Measurements from ENCODE around the gene BCOR. TPM values are rescaled to one million over a fixed set of nuclear protein-coding genes. Genes with fewer than 3 reads are reported as not detected.

BCOR gene
- total and polyA plus RNA-seq, 2 of the 4 experiments (the other 2 are of a cell fraction): 7.5 to 9.0 TPM

DNA sequence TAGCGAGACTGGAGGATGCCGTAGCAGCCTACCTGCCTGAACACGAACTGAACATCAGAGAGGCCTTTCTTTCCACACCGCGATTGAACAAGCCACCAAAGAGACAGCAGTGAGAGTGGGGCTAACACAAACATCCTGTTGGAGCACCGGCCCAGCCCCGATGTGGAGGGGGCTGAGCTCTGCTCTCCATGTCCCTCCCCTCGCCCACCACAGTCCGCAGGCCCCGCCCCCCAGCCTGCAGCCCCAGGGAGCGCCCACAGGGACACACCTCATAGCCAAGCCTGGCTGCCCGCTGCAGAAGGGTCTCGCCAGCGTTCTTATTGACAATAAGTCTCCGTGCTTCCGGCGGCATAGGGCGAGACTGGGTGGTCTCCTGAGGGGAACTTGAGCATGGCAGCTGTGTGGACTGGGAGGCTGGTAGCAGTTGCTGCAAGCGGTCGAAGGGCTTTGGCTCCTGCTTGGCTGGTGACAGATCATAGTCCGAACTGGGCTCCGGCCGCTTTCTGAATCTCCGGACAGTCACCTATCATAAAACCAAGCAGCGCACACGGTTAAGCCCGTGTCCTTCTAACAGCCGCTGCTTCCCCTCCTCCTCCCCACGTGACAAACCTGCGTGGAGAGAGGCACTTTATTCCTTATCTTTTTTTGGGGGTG lies 35.8 kb downstream of the BCOR start:
- ATAC-seq (ENCODE audit: low read depth): no peak
- Histone ChIP-seq H3K36me3 (ENCODE audit: control insufficient read depth, insufficient read depth, low read length) (peaks cover 29% of the 10 kb centered on the region), H2BK5ac (ENCODE audit: low read depth, low read length, poor library complexity, severe bottlenecking) (no peak overlapping the region), H3K79me1 (ENCODE audit: low read depth in 1 of 2, low read length in 2 of 2) (peaks cover 0 to 2% of the 10 kb centered on the region in 2 experiments; a peak in 1 of 4 replicates), H2AK5ac (ENCODE audit: low read depth, low read length) (no peak overlapping the region), H2AFZ (replicated peaks; ENCODE audit: low read length, poor library complexity) (no peak overlapping the region), H3K27ac (ENCODE audit: insufficient read depth, low read length) (no peak overlapping the region), H4K5ac (ENCODE audit: low read depth, low read length) (no peak overlapping the region), H3K9ac (ENCODE audit: low read depth, low read length) (no peak overlapping the region), H3K9me3 (ENCODE audit: control insufficient read depth, insufficient read depth, low read length) (no peaks in the 10 kb centered on the region), H3K14ac (replicated peaks; ENCODE audit: low read depth, low read length) (no peak overlapping the region), H2BK20ac (ENCODE audit: low read depth, low read length) (no peak overlapping the region), H4K20me1 (ENCODE audit: insufficient read depth, low read length) (peaks cover 4% of the 10 kb centered on the region; the same call in 1 of the 2 replicates), H4K8ac (ENCODE audit: low read depth in 2 of 2, low read length in 2 of 2) (no peak overlapping the region), H3K18ac (ENCODE audit: low read depth, low read length) (no peak overlapping the region), H3K23ac (ENCODE audit: low read depth, low read length) (no peak overlapping the region), H3K4me1 (ENCODE audit: control insufficient read depth, insufficient read depth, low read length) (no peaks in the 10 kb centered on the region), H2BK15ac (ENCODE audit: low read depth, low read length) (no peak overlapping the region), H4K91ac (ENCODE audit: insufficient read depth, low read depth, low read length) (no peak overlapping the region), H3K4me2 (ENCODE audit: low read depth, low read length) (no peak overlapping the region), H2AK9ac (replicated peaks; ENCODE audit: low read depth, low read length, poor library complexity) (no peak overlapping the region), H3K56ac (ENCODE audit: extremely low read depth, insufficient read depth, low read length) (no peak overlapping the region), H2BK120ac (ENCODE audit: low read depth, low read length) (no peak overlapping the region), H3K27me3 (ENCODE audit: control insufficient read depth, insufficient read depth, low read length) (no peaks in the 10 kb centered on the region; the same call in 1 of the 2 replicates), H3K9me1 (ENCODE audit: insufficient read depth, low read length) (0 out of 2 replicates have a peak, but pooled peaks cover 2% of the 10 kb centered on the region), H3K4ac (ENCODE audit: low read depth, low read length) (no peak overlapping the region), H3K4me3 (ENCODE audit: insufficient read depth, low read depth, low read length) (no peak overlapping the region)
- DNase-seq: no peak
- WGBS, 2 experiments (ENCODE audit: extremely low coverage in 2 of 2, insufficient read length in 1 of 2): 44% methylated on average over 13 of the region's 30 CpGs; no CpG with 5 or more reads in 1 of the 2 experiments
- POLR2A ChIA-PET (ENCODE audit: unreplicated experiment): no interaction called here
- dilution Hi-C loops (cut with HindIII; ENCODE audit: low sequenced_read_pairs, unreplicated experiment): no loop called here
- CTCF ChIA-PET: no interaction called here
- intact Hi-C loops (cut with micrococcal nuclease): no loop called here
- no TSS peak for BruUV-seq (replicated peaks)
- TF ChIP-seq CEBPB (IDR thresholded peaks at IDR 0.05; ENCODE audit: low read depth, low read length): no peak
- no peak for TF ChIP-seq RFX5 (IDR thresholded peaks at IDR 0.05; ENCODE audit: low read depth, low read length)
- no peak for TF ChIP-seq RCOR1 (IDR thresholded peaks at IDR 0.05; ENCODE audit: insufficient replicate concordance, low read length)
- TF ChIP-seq SMC3 (IDR thresholded peaks at IDR 0.05; ENCODE audit: low read depth, low read length): no peak
- TF ChIP-seq NFE2L2 (IDR thresholded peaks at IDR 0.05; ENCODE audit: low read depth, low read length): no peak
- TF ChIP-seq CHD1 (IDR thresholded peaks at IDR 0.05; ENCODE audit: low read depth, low read length): no peak
- TF ChIP-seq, protein P1, sequence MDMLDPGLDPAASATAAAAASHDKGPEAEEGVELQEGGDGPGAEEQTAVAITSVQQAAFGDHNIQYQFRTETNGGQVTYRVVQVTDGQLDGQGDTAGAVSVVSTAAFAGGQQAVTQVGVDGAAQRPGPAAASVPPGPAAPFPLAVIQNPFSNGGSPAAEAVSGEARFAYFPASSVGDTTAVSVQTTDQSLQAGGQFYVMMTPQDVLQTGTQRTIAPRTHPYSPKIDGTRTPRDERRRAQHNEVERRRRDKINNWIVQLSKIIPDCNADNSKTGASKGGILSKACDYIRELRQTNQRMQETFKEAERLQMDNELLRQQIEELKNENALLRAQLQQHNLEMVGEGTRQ (IDR thresholded peaks at IDR 0.05; ENCODE audit: low read depth, low read length): no peak
- TF ChIP-seq MAFK (IDR thresholded peaks at IDR 0.05; ENCODE audit: low read depth, low read length): no peak
- no peak for TF ChIP-seq RAD21 (IDR thresholded peaks at IDR 0.05; ENCODE audit: low read length)
- TF ChIP-seq, protein P2, sequence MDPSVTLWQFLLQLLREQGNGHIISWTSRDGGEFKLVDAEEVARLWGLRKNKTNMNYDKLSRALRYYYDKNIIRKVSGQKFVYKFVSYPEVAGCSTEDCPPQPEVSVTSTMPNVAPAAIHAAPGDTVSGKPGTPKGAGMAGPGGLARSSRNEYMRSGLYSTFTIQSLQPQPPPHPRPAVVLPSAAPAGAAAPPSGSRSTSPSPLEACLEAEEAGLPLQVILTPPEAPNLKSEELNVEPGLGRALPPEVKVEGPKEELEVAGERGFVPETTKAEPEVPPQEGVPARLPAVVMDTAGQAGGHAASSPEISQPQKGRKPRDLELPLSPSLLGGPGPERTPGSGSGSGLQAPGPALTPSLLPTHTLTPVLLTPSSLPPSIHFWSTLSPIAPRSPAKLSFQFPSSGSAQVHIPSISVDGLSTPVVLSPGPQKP (IDR thresholded peaks at IDR 0.05; ENCODE audit: borderline replicate concordance, low read depth, low read length): no peak
- TF ChIP-seq, protein P3, sequence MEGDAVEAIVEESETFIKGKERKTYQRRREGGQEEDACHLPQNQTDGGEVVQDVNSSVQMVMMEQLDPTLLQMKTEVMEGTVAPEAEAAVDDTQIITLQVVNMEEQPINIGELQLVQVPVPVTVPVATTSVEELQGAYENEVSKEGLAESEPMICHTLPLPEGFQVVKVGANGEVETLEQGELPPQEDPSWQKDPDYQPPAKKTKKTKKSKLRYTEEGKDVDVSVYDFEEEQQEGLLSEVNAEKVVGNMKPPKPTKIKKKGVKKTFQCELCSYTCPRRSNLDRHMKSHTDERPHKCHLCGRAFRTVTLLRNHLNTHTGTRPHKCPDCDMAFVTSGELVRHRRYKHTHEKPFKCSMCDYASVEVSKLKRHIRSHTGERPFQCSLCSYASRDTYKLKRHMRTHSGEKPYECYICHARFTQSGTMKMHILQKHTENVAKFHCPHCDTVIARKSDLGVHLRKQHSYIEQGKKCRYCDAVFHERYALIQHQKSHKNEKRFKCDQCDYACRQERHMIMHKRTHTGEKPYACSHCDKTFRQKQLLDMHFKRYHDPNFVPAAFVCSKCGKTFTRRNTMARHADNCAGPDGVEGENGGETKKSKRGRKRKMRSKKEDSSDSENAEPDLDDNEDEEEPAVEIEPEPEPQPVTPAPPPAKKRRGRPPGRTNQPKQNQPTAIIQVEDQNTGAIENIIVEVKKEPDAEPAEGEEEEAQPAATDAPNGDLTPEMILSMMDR (conservative IDR thresholded peaks at IDR 0.05; ENCODE audit: low read depth, low read length): no peak
- TF ChIP-seq MAZ (IDR thresholded peaks at IDR 0.05; ENCODE audit: borderline replicate concordance, low read depth, low read length): no peak
- TF ChIP-seq POLR2A (IDR thresholded peaks at IDR 0.05; ENCODE audit: low read depth, low read length): no peak
- TF ChIP-seq BHLHE40 (IDR thresholded peaks at IDR 0.05; ENCODE audit: low read depth, low read length): no peak
- no peak for TF ChIP-seq FOS (IDR thresholded peaks at IDR 0.05; ENCODE audit: low read depth, low read length)
- no peak for TF ChIP-seq MXI1 (IDR thresholded peaks at IDR 0.05; ENCODE audit: borderline replicate concordance, low read depth, low read length)
- in situ Hi-C loops (cut with MboI; ENCODE audit: low sequenced_read_pairs): no loop called here
